ENCODE measurements around the gene ZFP36L2.

ZFP36L2 gene

GRCh38 chr2:43185146-43185545 is 41.3 kb downstream of the ZFP36L2 start:
- H3K4me1 ChIP-seq (ENCODE audit: insufficient read depth, poor library complexity, severe bottlenecking), result peaks cover 18% of the 10 kb centered on the region
- H3K4me3 ChIP-seq (ENCODE audit: severe bottlenecking), result no peak overlapping the region
- TF ChIP-seq CTCF (IDR thresholded peaks at IDR 0.05; ENCODE audit: poor library complexity, severe bottlenecking), result no peak
- H3K9me3 ChIP-seq (ENCODE audit: severe bottlenecking), result no peaks in the 10 kb centered on the region
- ATAC-seq (ENCODE audit: low read depth) (no peak), DNase-seq (ENCODE audit: low spot score) (no peak)
- H3K27me3 ChIP-seq (ENCODE audit: insufficient read depth, poor library complexity, severe bottlenecking), result no peaks in the 10 kb centered on the region
- H3K27ac ChIP-seq (ENCODE audit: poor library complexity, severe bottlenecking), result peak overlapping the region; percentile 41
- H3K36me3 ChIP-seq (ENCODE audit: low read depth), result no peaks in the 10 kb centered on the region

- ATAC-seq (ENCODE audit: low read depth) (peak; percentile 92), DNase-seq (ENCODE audit: low spot score) (no peak)
- no peak for TF ChIP-seq CTCF (IDR thresholded peaks at IDR 0.05; ENCODE audit: poor library complexity, severe bottlenecking)
These were observed 42.0 kb downstream of the ZFP36L2 start for GRCh38 chr2:43184339-43184895.

GRCh38 chr2:43183743-43184142 is 42.7 kb downstream of the ZFP36L2 start:
- H3K4me3 ChIP-seq (ENCODE audit: severe bottlenecking), result no peak overlapping the region
- no peaks in the 10 kb centered on the region for H3K27me3 ChIP-seq (ENCODE audit: insufficient read depth, poor library complexity, severe bottlenecking)
- ATAC-seq (ENCODE audit: low read depth) (no peak), DNase-seq (ENCODE audit: low spot score) (no peak)
- H3K27ac ChIP-seq (ENCODE audit: poor library complexity, severe bottlenecking), result peak overlapping the region; percentile 41
- no peak for TF ChIP-seq CTCF (IDR thresholded peaks at IDR 0.05; ENCODE audit: poor library complexity, severe bottlenecking)
- H3K36me3 ChIP-seq (ENCODE audit: low read depth), result no peaks in the 10 kb centered on the region
- H3K4me1 ChIP-seq (ENCODE audit: insufficient read depth, poor library complexity, severe bottlenecking), result peaks cover 26% of the 10 kb centered on the region
- no peaks in the 10 kb centered on the region for H3K9me3 ChIP-seq (ENCODE audit: severe bottlenecking)

More at GRCh38 chr2:43184339-43184895, 42.0 kb downstream of the ZFP36L2 start:
- H3K9me3 ChIP-seq (ENCODE audit: severe bottlenecking), result no peaks in the 10 kb centered on the region
- H3K27ac ChIP-seq (ENCODE audit: poor library complexity, severe bottlenecking), result peak overlapping the region; percentile 41
- no peak overlapping the region for H3K4me3 ChIP-seq (ENCODE audit: severe bottlenecking)
- no peaks in the 10 kb centered on the region for H3K36me3 ChIP-seq (ENCODE audit: low read depth)
- no peaks in the 10 kb centered on the region for H3K27me3 ChIP-seq (ENCODE audit: insufficient read depth, poor library complexity, severe bottlenecking)
- H3K4me1 ChIP-seq (ENCODE audit: insufficient read depth, poor library complexity, severe bottlenecking), result peaks cover 21% of the 10 kb centered on the region

GRCh38 chr2:43180897-43181296 is 45.5 kb downstream of the ZFP36L2 start:
- no peak for DNase-seq (ENCODE audit: low spot score)
- no peak for TF ChIP-seq CTCF (IDR thresholded peaks at IDR 0.05; ENCODE audit: poor library complexity, severe bottlenecking)
- peak; percentile 35; the same call in 2 of the 3 replicates for ATAC-seq (ENCODE audit: low read depth)
- Histone ChIP-seq H3K27ac (ENCODE audit: poor library complexity, severe bottlenecking) (no peak overlapping the region), H3K36me3 (ENCODE audit: low read depth) (no peaks in the 10 kb centered on the region), H3K9me3 (ENCODE audit: severe bottlenecking) (no peaks in the 10 kb centered on the region), H3K4me1 (ENCODE audit: insufficient read depth, poor library complexity, severe bottlenecking) (peaks cover 34% of the 10 kb centered on the region), H3K27me3 (ENCODE audit: insufficient read depth, poor library complexity, severe bottlenecking) (no peaks in the 10 kb centered on the region), H3K4me3 (ENCODE audit: severe bottlenecking) (no peak overlapping the region)

- Histone ChIP-seq H3K27ac (ENCODE audit: poor library complexity, severe bottlenecking) (peak overlapping the region; percentile 78), H3K27me3 (ENCODE audit: insufficient read depth, poor library complexity, severe bottlenecking) (no peaks in the 10 kb centered on the region), H3K36me3 (ENCODE audit: low read depth) (no peaks in the 10 kb centered on the region), H3K4me1 (ENCODE audit: insufficient read depth, poor library complexity, severe bottlenecking) (peaks cover 32% of the 10 kb centered on the region), H3K4me3 (ENCODE audit: severe bottlenecking) (no peak overlapping the region), H3K9me3 (ENCODE audit: severe bottlenecking) (no peaks in the 10 kb centered on the region)
- ATAC-seq (ENCODE audit: low read depth) (no peak), DNase-seq (ENCODE audit: low spot score) (no peak)
- no peak for TF ChIP-seq CTCF (IDR thresholded peaks at IDR 0.05; ENCODE audit: poor library complexity, severe bottlenecking)
These were observed 46.5 kb downstream of the ZFP36L2 start for GRCh38 chr2:43179942-43180341.

Measured in RWPE2 (cell line).